ENCODE measurements around the gene PITX2. TPM values are rescaled to one million over a fixed set of nuclear protein-coding genes. Genes with fewer than 3 reads are reported as not detected.

Gene PITX2
- total RNA-seq, 4 donors from 2014 or later, result 3.5 to 31.3 (median 18.2) TPM

DNA sequence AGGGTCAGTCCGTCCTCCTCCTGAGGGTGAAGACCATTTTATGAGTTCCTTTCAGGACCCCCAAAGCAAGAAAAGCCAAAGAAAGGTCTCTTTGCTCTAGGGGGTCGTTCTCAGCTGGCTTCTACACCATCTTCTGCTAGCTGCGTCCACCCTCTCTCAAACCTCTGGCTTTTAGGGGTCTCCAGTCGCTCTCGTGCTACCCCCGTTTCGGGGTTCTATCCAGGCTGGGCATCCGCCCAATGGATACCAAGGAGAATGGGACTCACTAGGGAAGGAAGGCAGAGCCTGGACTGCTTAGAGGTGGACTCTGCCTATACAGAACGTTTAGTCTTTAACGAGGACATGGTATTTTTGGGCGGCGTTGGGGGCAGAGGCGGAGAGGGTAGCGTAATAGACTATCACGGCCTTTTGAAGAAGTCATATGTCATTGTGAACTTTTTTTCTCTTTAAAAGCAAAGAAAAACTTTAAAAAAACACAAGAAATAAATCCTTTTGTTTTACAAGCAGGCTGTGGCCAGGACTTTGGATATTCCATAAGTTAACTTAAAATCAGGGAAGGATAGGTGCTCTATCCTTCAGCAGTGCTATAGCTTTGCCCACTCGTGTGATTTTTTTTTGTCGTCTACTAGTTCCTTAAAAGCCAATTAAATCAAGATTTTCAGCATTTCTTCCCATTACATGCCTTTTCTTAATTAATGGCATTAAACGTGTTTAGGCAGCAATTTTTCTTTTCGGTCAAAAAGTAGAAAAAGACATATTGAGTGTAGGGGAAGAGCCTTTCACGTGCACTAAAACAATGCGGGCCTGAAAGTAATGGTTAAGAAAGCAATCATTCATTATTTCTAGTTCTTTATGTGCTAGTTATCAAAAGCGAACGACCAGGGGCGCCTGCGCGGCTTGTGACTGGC, 7.2 kb upstream of the PITX2 start:
- Histone ChIP-seq H3K4me3 (no peak overlapping the region), H3K4me1 (peaks cover 0 to 32% (median 13%) of the 10 kb centered on the region in 3 donors), H3K9me3 (no peaks in the 10 kb centered on the region), H3K27ac (no peak overlapping the region), H3K36me3 (no peaks in the 10 kb centered on the region), H3K27me3 (peaks cover 97% of the 10 kb centered on the region)
- WGBS, 2 donors (ENCODE audit: low coverage in 1 of 2), result 41 to 70% methylated on average over 18 of the region's 26 CpGs
- no peak for ATAC-seq
- TF ChIP-seq POLR2A (IDR thresholded peaks at IDR 0.05), result no peak
- no peak for TF ChIP-seq POLR2AphosphoS5 (IDR thresholded peaks at IDR 0.05)
- TF ChIP-seq EP300 (IDR thresholded peaks at IDR 0.05), result no peak
- no peak for TF ChIP-seq CTCF (IDR thresholded peaks at IDR 0.05)

DNA sequence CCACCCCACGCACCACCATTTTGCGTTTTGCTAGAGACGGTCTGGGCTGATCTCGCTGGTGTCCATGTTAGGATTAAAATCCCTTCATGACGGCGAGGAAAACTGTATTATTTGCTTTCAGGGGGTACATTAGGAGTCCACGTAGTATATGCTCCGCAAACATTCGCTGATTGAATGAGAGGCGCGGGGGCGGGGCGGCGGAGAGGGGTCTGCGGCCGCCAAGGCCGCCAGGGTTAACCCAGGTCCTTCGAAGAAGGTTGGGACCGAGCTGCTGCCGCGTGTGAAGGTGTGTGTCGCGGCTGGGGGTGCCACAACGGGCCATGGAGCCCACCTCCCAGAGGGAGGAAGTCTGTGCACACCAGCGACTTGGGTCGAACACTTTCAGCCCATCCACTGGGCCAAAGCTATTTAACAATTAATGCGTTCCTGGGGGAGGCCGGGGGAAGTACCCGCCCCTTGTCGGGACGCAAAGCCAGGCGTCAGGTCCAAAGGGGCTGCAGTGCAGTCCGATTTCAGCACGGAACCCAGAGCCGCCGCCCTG, 6.4 kb upstream of the PITX2 start:
- no peak for TF ChIP-seq EP300 (IDR thresholded peaks at IDR 0.05)
- TF ChIP-seq POLR2AphosphoS5 (IDR thresholded peaks at IDR 0.05), result no peak
- TF ChIP-seq CTCF (IDR thresholded peaks at IDR 0.05), result no peak
- no peak for TF ChIP-seq POLR2A (IDR thresholded peaks at IDR 0.05)
- no peak for ATAC-seq
- Histone ChIP-seq H3K4me3 (no peak overlapping the region), H3K27ac (no peak overlapping the region), H3K9me3 (no peaks in the 10 kb centered on the region), H3K36me3 (no peaks in the 10 kb centered on the region), H3K27me3 (peaks cover 95% of the 10 kb centered on the region), H3K4me1 (peaks cover 0 to 31% (median 13%) of the 10 kb centered on the region in 3 donors)
- 15 to 70% methylated on average over 14 to 23 of the region's 36 CpGs for WGBS, 2 donors (ENCODE audit: low coverage in 1 of 2)

GRCh38 chr4:110628663-110629213, 5.9 kb upstream of the PITX2 start:
- Histone ChIP-seq H3K27ac (no peak overlapping the region), H3K36me3 (no peaks in the 10 kb centered on the region), H3K27me3 (peaks cover 95% of the 10 kb centered on the region), H3K9me3 (no peaks in the 10 kb centered on the region), H3K4me1 (peaks cover 0 to 26% (median 13%) of the 10 kb centered on the region in 3 donors), H3K4me3 (no peak overlapping the region)
- no peak for ATAC-seq
- WGBS, 2 donors (ENCODE audit: low coverage in 1 of 2), result 31 to 62% methylated on average over 12 to 20 of the region's 26 CpGs
- no peak for TF ChIP-seq CTCF (IDR thresholded peaks at IDR 0.05)
- TF ChIP-seq POLR2A (IDR thresholded peaks at IDR 0.05), result no peak
- no peak for TF ChIP-seq POLR2AphosphoS5 (IDR thresholded peaks at IDR 0.05)
- TF ChIP-seq EP300 (IDR thresholded peaks at IDR 0.05), result no peak

- Histone ChIP-seq H3K27me3 (peaks cover 95% of the 10 kb centered on the region), H3K9me3 (no peaks in the 10 kb centered on the region), H3K4me1 (peaks cover 0 to 29% (median 13%) of the 10 kb centered on the region in 3 donors), H3K27ac (no peak overlapping the region), H3K36me3 (no peaks in the 10 kb centered on the region), H3K4me3 (no peak overlapping the region)
- WGBS, 2 donors (ENCODE audit: low coverage in 1 of 2), result 35 to 63% methylated on average over 10 to 11 of the region's 11 CpGs
- ATAC-seq, result no peak
- TF ChIP-seq POLR2AphosphoS5 (IDR thresholded peaks at IDR 0.05) (no peak), EP300 (IDR thresholded peaks at IDR 0.05) (no peak), CTCF (IDR thresholded peaks at IDR 0.05) (no peak), POLR2A (IDR thresholded peaks at IDR 0.05) (no peak)
These were observed 5.2 kb upstream of the PITX2 start for GRCh38 chr4:110627977-110628662.
